Muscle layer of duodenum (tissue), 2 donors: ENCODE data around the gene RCOR3.
"Not testable (repeated sequence)": the region's sequence is repeated elsewhere in the genome, so short reads cannot be mapped to it uniquely, and the experiment has no call there.

Experiments used
- H3K27ac ChIP-seq: one replicate; pipeline ENCODE4 v1.7.0; 2013; ENCODE audit warnings: mild to moderate bottlenecking, low read length
- H3K27me3 ChIP-seq: one replicate; pipeline ENCODE4 v1.7.0; 2013; ENCODE audit warnings: low read depth, mild to moderate bottlenecking, control low read depth, low read length
- H3K36me3 ChIP-seq, 2 donors: one replicate each; pipeline ENCODE4 v1.7.0; 2013; ENCODE audit warnings: low read length in 2 of 2, control low read depth in 1 of 2, mild to moderate bottlenecking in 1 of 2; ENCODE audit not compliant: insufficient read depth in 2 of 2, control insufficient read depth in 1 of 2
- H3K4me1 ChIP-seq, 2 donors: one replicate each; pipeline ENCODE4 v1.7.0; 2013; ENCODE audit warnings: low read length in 2 of 2, mild to moderate bottlenecking in 2 of 2, control low read depth in 1 of 2, moderate library complexity in 1 of 2; ENCODE audit not compliant: insufficient read depth in 2 of 2, control insufficient read depth in 1 of 2
- H3K4me3 ChIP-seq, 2 donors: one replicate each; pipeline ENCODE4 v1.7.0; 2013; ENCODE audit warnings: low read length in 2 of 2, low read depth in 1 of 2, mild to moderate bottlenecking in 1 of 2
- H3K9me3 ChIP-seq, 2 donors: one replicate each; pipeline ENCODE4 v1.7.0; 2013; ENCODE audit warnings: low read length in 2 of 2, control low read depth in 1 of 2, mild to moderate bottlenecking in 1 of 2; ENCODE audit not compliant: control insufficient read depth in 1 of 2
- donor health status: healthy.

The RCOR3 gene

DNA sequence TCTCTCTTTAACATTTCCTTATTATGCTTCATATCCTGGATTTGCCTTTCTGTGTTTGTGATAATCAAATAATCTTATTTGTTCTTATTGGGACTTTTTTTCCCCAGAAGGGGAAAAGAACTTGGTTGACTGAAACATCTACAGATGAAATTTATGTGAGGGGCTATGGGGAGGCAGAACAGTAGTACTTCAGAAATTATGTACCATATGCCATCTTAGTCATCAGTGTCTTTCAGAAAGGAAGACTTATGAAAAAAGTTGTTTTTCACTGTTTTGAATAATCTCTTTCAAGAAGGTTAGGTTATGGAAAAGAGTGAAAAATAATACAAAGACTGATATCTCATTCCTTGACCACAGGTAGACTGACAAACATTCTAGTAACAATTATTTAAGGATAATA, 37.2 kb downstream of the RCOR3 start:
- peaks cover 40 to 44% of the 10 kb centered on the region in 2 donors for H3K36me3 ChIP-seq

DNA sequence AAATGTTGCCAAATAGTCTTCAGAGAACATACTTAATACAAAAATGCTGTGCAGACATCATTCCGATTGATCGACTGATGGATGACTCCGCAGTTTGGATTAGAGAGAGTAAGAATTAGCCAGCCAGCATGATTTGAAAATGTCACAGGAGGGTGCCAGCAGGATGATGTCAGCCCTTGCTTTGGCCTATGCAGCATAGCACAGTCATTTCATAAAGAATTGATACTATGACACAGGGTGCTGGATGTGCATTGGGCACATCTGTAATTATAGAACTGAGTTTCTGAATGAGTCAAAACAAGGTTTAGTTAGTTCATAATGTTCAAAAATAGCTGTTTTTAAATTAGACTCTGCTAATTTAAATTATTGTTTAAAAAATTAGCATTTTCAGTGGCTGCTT, 45.9 kb downstream of the RCOR3 start:
- Histone ChIP-seq H3K36me3 (peaks cover 18 to 21% of the 10 kb centered on the region in 2 donors), H3K9me3 (no peaks in the 10 kb centered on the region), H3K27me3 (no peaks in the 10 kb centered on the region), H3K4me3 (no peak overlapping the region), H3K27ac (no peak overlapping the region), H3K4me1 (no peaks in the 10 kb centered on the region)

More for the DNA sequence above, 37.2 kb downstream of the RCOR3 start:
- no peaks in the 10 kb centered on the region for H3K4me1 ChIP-seq
- no peaks in the 10 kb centered on the region for H3K27me3 ChIP-seq
- H3K4me3 ChIP-seq = no peak overlapping the region
- no peak overlapping the region for H3K27ac ChIP-seq
- no peaks in the 10 kb centered on the region for H3K9me3 ChIP-seq

DNA sequence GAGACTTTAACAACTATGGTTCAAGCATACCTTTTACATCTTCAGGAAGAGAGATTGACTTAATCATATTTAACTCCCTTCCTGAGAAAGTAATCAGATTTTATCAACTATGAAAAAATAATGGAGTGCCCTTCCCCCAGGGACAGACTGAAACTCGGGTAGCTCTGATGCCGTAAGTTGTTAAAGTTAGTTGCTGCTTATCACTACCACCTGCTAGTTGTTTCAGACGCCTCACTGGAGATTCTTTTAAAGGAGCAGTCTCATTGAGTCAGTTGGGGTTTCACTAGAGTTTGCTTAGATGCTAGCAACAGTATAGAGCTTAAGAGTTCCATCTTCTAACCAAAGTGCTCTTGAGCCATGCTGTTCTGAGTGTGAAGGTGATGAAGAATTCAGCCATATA, 50.5 kb downstream of the RCOR3 start:
- H3K4me3 ChIP-seq = no peak overlapping the region
- no peaks in the 10 kb centered on the region for H3K4me1 ChIP-seq
- H3K36me3 ChIP-seq = peaks cover 22 to 28% of the 10 kb centered on the region in 2 donors
- H3K27me3 ChIP-seq = no peaks in the 10 kb centered on the region
- no peak overlapping the region for H3K27ac ChIP-seq
- no peaks in the 10 kb centered on the region for H3K9me3 ChIP-seq

DNA sequence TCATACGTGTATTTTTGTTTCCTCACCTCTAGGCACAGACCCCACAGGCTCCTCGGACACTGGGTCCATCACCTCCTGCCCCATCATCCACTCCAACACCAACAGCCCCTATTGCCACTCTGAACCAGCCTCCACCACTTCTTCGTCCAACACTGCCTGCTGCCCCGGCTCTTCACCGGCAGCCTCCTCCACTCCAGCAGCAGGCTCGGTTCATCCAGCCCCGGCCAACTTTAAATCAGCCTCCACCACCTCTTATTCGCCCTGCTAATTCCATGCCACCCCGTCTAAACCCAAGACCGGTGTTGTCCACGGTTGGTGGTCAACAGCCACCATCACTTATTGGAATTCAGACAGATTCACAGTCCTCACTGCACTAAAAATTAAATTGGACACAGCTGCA, 54.2 kb downstream of the RCOR3 start:
- Histone ChIP-seq H3K4me1 (no peaks in the 10 kb centered on the region), H3K4me3 (no peak overlapping the region), H3K27me3 (no peaks in the 10 kb centered on the region), H3K36me3 (peaks cover 21 to 25% of the 10 kb centered on the region in 2 donors), H3K27ac (no peak overlapping the region), H3K9me3 (no peaks in the 10 kb centered on the region)

DNA sequence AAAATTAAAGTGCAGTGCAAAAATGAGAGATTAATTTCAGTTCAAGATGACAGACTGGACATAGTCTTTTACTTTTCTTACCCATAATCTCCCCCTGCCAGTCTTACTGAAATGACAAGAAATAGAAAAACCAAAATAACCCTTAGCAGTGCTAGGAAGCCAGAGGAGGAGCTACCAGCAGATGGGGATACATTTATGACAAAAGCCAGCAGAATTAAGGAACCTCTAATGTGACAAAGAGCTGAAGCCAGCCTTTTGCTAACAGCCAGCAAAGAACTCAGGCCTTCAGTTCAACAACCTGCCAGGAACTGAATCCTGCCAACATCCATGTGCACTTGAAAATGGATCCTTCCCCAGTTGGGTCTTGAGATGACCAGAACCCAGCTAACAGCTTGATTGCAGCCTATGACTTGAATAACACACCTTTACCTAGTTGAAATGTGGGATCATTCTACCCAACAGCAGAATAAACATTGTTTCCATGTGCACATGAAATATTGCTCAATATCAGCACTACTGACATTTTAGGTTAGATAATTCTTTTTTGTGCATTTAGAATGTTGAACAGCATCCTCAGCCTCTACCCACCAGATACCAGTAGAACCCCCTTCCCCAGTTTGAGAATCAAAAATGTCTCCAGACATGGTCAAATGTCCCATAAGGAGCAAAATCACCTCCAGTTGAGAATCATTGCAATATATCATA, 59.6 kb downstream of the RCOR3 start:
- no peaks in the 10 kb centered on the region for H3K4me1 ChIP-seq
- no peak overlapping the region for H3K27ac ChIP-seq
- H3K27me3 ChIP-seq = no peaks in the 10 kb centered on the region
- H3K9me3 ChIP-seq = no peaks in the 10 kb centered on the region
- no peak overlapping the region for H3K4me3 ChIP-seq
- H3K36me3 ChIP-seq = peaks cover 3 to 11% of the 10 kb centered on the region in 2 donors

DNA sequence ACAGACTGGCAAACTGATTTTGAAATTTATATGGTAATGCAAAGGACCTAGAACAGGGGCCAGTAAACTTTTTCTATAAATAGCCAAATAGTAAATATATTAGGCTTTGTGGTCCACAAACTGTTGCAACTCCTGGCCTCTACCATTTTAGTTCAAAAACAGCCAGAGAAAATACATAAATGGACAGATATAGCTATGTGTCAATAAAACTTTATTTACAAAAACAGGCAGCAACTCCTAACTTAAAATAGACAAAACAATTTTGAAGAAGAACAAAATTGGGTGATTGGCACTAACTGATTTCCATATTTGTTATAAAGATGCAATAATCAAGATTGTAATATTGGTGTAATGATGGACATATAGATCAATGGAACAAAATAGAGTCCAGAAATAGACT, 60.7 kb downstream of the RCOR3 start:
- Histone ChIP-seq H3K27me3 (no peaks in the 10 kb centered on the region), H3K9me3 (no peaks in the 10 kb centered on the region), H3K4me3 (no peak overlapping the region), H3K4me1 (no peaks in the 10 kb centered on the region), H3K27ac (no peak overlapping the region), H3K36me3 (no peaks in the 10 kb centered on the region)

DNA sequence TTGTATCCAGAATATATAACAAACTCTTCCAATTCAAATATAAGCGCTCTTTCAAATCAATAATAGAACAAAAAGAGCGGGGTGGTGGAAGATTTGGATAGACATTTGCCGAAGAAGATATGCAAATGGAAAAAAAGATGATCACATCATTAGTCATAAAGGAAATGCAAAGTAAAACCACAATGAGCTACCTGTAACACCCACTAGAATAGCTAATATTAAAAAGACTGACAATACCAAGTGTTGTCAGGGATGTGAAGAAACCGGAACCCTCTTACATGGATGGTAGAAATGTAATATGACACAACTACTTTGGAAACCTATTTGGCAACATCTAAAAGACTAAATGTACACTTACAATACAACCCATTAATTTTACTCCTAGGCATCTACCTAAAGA, 61.8 kb downstream of the RCOR3 start:
- no peaks in the 10 kb centered on the region for H3K9me3 ChIP-seq
- no peaks in the 10 kb centered on the region for H3K27me3 ChIP-seq
- no peaks in the 10 kb centered on the region for H3K4me1 ChIP-seq
- H3K36me3 ChIP-seq = no peaks in the 10 kb centered on the region
- no peak overlapping the region for H3K27ac ChIP-seq
- H3K4me3 ChIP-seq = no peak overlapping the region

DNA sequence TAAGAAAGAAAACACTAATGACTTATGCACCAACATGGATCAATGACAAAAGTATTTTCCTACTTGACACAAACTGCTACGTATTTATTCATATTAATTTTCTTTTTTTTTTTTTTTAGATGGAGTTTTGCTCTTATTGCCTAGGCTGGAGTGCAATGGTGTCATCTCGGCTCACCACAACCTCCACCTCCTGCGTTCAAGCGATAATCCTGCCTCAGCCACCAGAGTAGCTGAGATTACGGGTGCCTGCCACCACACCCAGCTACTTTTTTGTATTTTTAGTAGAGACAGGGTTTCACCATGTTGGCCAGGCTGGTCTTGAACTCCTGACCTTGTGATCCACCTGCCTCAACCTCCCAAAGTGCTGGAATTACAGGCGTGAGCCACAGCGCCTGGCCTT, 62.5 kb downstream of the RCOR3 start:
- H3K9me3 ChIP-seq, H3K4me3 ChIP-seq, H3K27ac ChIP-seq, H3K27me3 ChIP-seq, H3K36me3 ChIP-seq, H3K4me1 ChIP-seq: not testable (repeated sequence)

DNA sequence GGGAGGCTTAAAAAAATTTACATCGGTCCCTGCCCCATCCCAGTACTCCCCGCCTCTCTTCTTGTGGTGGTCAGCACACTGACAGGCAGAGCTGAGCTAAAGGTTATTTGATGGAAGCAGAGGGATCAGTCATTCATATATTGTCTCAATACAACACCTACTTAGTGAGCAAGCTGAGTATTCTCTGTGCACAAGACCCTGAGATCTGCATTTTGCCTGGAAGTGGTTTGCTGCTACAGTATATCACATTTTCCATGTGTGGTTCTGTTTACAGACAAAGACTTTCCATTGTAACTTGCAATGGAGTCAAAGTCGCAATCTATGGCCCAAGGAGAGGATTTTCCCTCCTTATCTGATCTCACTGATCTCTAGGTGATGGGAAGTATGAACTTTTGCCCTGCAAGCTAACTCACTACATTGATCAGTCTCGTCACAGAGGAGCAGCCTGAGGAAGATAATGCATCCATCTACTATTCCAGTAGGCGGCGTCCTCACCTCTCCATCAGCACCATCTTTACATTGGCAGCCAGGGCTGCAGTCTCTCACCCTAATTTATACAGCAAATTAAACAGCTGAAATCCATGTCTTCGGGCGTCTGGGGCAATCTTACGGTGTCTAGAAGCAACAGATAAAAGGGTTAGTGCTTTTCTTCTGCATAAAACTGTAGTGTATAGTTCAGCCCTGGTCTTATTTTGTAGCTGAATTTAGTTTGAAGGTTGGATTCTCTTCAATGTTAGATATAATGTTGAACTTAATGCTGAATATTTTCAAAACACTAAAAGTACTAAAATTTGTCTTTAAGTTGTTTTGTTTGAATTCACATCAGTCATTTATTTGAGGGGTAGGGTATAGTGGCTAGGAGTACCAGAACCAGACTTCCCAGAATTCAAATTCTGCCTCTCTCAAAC, 64.2 kb downstream of the RCOR3 start:
- Histone ChIP-seq H3K9me3 (no peaks in the 10 kb centered on the region), H3K4me3 (no peak overlapping the region), H3K27ac (no peak overlapping the region), H3K27me3 (no peaks in the 10 kb centered on the region), H3K4me1 (peaks cover 3 to 7% of the 10 kb centered on the region in 2 donors), H3K36me3 (no peaks in the 10 kb centered on the region)

DNA sequence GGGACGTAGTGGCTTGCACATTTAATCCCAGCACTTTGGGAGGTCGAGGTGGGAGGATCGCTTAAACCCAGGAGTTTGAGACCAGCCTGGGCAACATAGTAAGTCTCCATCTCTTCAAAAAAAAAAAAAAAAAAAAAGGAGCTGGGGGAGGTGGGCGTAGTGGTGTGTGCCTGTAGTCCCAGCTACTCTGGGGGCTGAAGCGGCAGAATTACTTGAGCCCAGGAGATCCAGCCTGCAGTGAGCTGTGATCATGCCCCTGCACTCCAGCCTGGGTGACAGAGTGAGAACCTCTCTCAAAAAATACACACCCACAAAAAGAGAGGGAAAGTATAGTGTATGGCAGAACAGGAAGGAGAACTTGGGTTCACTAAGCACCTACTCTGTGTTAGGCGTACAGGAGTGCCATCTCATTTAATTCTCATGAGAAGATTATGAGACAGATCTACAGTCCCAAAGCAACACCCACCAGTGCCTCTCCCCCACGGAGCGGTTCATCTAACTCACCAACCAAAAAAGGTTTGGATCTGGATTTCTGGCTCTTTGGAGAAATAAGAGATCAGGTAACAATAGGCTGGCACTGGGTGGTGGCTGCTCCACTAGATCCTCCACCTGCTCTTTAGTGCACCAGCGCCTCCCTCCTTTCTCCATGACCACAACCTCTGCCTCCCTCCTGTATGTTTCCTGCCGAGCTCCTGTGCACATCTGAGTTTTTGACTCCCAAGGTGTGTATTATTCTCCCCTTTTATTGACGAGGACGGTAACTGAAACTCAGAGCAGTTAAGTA, 66.0 kb downstream of the RCOR3 start:
- no peaks in the 10 kb centered on the region for H3K9me3 ChIP-seq
- H3K4me3 ChIP-seq = no peak overlapping the region
- H3K27ac ChIP-seq = no peak overlapping the region
- H3K4me1 ChIP-seq = peaks cover 3 to 7% of the 10 kb centered on the region in 2 donors
- no peaks in the 10 kb centered on the region for H3K36me3 ChIP-seq
- H3K27me3 ChIP-seq = no peaks in the 10 kb centered on the region

DNA sequence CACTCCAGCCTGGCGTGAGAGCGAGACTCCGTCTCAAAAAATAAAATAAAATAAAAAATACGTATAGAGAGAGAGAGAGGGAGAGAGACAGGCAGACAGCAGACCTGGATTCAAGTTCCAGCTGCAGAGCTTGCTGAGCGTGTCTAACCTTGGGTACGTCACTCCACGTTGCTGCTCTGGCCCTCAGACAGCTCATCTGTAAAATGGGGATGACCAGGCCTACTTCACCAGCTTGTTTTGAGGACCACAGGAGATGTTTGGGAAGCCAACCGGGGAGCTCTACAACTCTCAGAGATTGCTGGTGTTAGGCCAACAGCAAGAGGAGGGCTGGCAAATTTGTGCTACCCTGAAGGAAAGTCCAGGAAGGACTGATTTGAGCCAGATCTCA, 67.0 kb downstream of the RCOR3 start:
- H3K4me1 ChIP-seq = peaks cover 3 to 7% of the 10 kb centered on the region in 2 donors

More for the DNA sequence above, 67.0 kb downstream of the RCOR3 start:
- Histone ChIP-seq H3K36me3 (no peaks in the 10 kb centered on the region), H3K27ac (peak overlapping the region; percentile 80), H3K4me3 (peak overlapping the region; percentile 68 to 77), H3K27me3 (no peaks in the 10 kb centered on the region), H3K9me3 (no peaks in the 10 kb centered on the region)
